ACC112 (cell line): Measurements from ENCODE around the gene RAI1.

ENCODE experiments used
- H2AFZ ChIP-seq: fragments of 200-600 bp; sonication (generic); one replicate; pipeline ENCODE4 v1.6.0; 2017; ENCODE audit warnings: antibody characterized with exemption, low read length; ENCODE audit not compliant: unreplicated experiment
- H3K27ac ChIP-seq: fragments of 200-600 bp; sonication (generic); 2 replicates; pipeline ENCODE4 v1.5.1; 2014; ENCODE audit warnings: low read depth, mild to moderate bottlenecking, antibody characterized with exemption, low read length, moderate library complexity
- H3K27me3 ChIP-seq: fragments of 200-600 bp; sonication (generic); 2 replicates; pipeline ENCODE4 v1.6.1; 2014; ENCODE audit warnings: mild to moderate bottlenecking, antibody characterized with exemption, low read length, moderate library complexity, mixed read lengths; ENCODE audit not compliant: insufficient read depth
- H3K36me3 ChIP-seq: fragments of 200-600 bp; sonication (generic); 2 replicates; pipeline ENCODE4 v1.6.1; 2016; ENCODE audit warnings: mild to moderate bottlenecking, antibody characterized with exemption, low read length, moderate library complexity, mixed read lengths; ENCODE audit not compliant: insufficient read depth
- H3K4me1 ChIP-seq: fragments of 200-600 bp; sonication (generic); one replicate; pipeline ENCODE4 v1.6.1; 2016; ENCODE audit warnings: low read length, mixed read lengths; ENCODE audit not compliant: insufficient read depth, unreplicated experiment, control insufficient read depth
- H3K4me3 ChIP-seq: fragments of 200-600 bp; sonication (generic); 2 replicates; pipeline ENCODE4 v1.5.1; 2014; ENCODE audit warnings: mild to moderate bottlenecking, low read depth, low read length
- H3K79me2 ChIP-seq: fragments of 200-600 bp; sonication (generic); one replicate; pipeline ENCODE4 v1.6.0; 2016; ENCODE audit warnings: low read length; ENCODE audit not compliant: control insufficient read depth, unreplicated experiment, insufficient read depth

RAI1 gene

DNA sequence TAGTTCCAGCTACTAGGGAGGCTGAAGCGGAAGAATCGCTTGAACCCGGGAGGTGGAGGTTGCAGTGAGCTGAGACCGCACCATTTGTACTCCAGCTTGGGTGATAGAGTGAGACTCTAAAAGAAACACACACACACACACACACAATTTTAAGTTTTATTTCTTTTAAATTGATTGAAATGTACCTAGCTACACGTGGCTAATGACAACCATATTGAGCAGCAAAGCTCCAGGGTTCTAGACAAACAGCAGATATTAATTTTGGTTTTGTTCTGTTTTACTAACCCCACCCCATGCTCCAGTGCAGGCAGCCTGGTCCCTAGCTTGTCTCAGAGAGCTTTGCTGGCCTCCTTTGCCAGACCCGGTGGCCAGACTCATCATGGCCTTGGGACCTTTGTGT is 16.0 kb upstream of the RAI1 start:
- H2AFZ ChIP-seq: no peak overlapping the region
- H3K36me3 ChIP-seq: no peaks in the 10 kb centered on the region
- H3K4me1 ChIP-seq: no peaks in the 10 kb centered on the region
- no peak overlapping the region for H3K4me3 ChIP-seq
- no peak overlapping the region for H3K27ac ChIP-seq
- no peaks in the 10 kb centered on the region for H3K79me2 ChIP-seq
- no peaks in the 10 kb centered on the region for H3K27me3 ChIP-seq

DNA sequence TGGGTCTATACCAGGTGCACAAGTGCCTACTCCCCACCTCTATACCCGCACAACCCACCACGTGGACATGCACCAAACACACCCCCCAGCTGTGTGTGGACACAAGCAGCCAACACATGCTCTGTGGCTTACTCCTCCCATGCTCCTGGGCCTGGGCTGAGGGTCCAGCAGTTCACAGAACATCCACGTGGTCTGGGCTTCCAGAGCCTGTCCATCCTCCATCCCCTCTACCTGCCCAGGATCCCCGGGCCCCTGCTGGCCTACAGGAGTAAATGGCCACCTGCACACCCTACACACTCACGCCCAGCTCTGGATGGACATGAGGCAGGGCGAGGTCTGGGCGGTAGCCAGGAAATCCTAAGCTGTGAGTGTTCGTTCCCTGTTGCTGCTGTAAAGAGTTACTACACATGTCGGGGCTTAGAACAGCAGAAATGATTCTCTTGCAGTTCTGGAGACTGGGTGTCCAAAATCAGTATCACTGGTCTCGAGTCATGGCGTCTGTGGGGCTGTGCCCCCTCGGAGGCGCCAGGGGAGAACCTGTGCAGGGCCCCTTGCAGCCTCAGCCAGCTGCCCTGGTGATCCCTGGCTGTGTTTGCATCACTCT is 15.0 kb upstream of the RAI1 start:
- Histone ChIP-seq H2AFZ (no peak overlapping the region), H3K27me3 (no peaks in the 10 kb centered on the region), H3K4me3 (no peak overlapping the region), H3K27ac (no peak overlapping the region), H3K36me3 (no peaks in the 10 kb centered on the region), H3K4me1 (no peaks in the 10 kb centered on the region), H3K79me2 (no peaks in the 10 kb centered on the region)

DNA sequence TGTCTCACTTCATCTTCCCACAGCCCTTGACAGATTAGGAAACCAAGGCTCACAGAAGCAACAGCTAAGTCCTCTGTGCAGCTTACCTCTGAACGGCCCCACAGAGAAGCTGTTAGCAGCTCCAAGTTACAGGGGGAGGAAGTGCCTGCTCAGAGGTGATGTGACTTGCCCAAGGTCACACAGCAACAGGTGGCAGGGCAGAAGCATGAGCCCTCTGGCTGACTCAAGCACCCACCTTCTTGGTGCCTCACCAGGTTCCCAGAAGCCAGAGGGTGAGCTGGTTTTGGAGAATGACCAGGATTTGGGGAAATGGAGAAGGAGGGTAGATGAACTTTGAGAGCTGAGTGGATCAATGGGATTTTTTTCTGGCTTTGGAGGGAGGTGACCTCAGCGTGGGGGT is 14.0 kb upstream of the RAI1 start:
- no peaks in the 10 kb centered on the region for H3K79me2 ChIP-seq
- H3K4me3 ChIP-seq: no peak overlapping the region
- H3K4me1 ChIP-seq: no peaks in the 10 kb centered on the region

DNA sequence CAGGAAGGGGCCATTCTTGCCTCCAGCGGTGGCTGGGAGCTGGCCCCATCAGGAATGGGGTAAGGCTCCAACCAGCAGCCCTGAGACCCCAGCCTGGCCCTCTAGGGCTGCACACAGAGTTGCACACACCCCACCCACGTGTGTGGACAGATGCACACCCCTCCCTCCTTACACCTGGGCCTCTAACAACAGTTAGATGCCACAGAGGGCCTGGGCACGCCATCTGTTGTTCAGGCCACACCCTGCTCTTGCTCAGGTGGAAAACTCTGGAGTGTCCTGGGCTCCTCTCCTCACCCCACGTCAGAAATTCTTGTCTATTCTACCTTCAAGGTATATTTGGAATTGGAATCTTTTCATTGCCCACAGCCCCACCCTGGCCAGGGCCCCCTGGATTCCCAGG is 13.3 kb upstream of the RAI1 start:
- H3K36me3 ChIP-seq: no peaks in the 10 kb centered on the region
- H3K27ac ChIP-seq: no peak overlapping the region
- no peaks in the 10 kb centered on the region for H3K79me2 ChIP-seq
- no peak overlapping the region for H3K4me3 ChIP-seq
- H2AFZ ChIP-seq: no peak overlapping the region
- H3K27me3 ChIP-seq: peaks cover 4% of the 10 kb centered on the region; the same call in 1 of the 2 replicates
- no peaks in the 10 kb centered on the region for H3K4me1 ChIP-seq

More for the DNA sequence above, 14.0 kb upstream of the RAI1 start:
- Histone ChIP-seq H3K36me3 (no peaks in the 10 kb centered on the region), H2AFZ (no peak overlapping the region), H3K27ac (no peak overlapping the region), H3K27me3 (no peaks in the 10 kb centered on the region)

DNA sequence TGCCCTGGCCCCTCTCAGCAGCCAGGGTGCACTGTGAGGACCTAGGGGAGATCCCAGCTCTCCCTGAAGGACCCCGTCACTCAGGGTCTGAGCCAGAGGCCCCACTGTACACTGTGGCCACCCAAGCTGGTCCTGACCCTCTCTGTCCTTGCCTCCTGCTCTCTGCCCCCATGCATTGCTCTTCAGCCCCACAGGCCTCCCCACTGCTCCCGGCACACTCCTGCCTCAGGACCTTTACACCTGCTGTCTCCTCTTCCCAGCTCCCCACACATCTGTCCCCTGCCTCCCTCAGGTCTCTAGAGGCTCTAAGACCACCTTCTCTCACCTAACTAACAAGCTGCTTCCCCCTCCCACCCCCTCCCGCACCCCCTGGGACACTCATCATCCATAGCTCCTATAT is 12.9 kb upstream of the RAI1 start:
- H3K4me1 ChIP-seq: no peaks in the 10 kb centered on the region
- no peaks in the 10 kb centered on the region for H3K79me2 ChIP-seq
- H3K36me3 ChIP-seq: no peaks in the 10 kb centered on the region
- no peak overlapping the region for H2AFZ ChIP-seq
- no peak overlapping the region for H3K27ac ChIP-seq
- peaks cover 6% of the 10 kb centered on the region; the same call in 1 of the 2 replicates for H3K27me3 ChIP-seq
- H3K4me3 ChIP-seq: no peak overlapping the region

DNA sequence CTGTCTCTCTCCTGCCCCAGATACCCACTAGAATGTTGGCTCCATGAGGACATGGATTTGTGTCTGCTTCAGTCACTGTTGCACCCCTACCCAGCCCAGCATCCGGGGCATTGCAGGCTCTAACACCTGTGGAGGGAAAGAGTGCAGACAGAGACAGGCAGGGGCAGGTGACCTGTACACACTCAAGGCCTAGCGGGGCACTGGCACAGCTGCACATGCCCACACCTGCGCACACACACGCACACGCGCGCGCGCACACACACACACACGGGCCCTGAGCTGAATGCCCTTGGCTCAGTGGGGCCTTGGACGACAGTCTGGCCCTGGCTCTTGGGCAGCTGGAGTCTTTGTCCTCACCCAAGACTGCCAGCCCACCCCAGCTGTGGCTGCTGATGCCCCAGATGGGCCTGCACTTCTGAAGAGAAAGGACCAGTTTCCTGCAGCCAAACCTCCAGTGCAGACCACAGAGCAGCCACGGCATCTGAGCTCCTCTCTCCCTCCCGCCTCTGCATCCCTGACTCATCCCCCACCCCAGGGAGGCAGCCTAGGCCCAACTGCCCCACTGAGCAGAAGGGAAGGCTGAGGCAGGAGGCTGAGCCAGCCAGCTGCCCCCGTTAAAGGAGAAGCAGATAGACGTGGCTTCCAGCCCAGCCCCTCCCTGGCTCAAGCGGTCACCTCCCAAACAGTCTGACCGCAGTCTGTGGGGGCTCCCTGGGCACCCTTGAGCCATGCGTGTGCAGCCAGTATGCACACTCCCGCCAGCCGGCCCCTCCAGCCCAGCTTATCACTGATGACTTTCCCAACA is 12.3 kb upstream of the RAI1 start:
- Histone ChIP-seq H3K79me2 (no peaks in the 10 kb centered on the region), H2AFZ (no peak overlapping the region), H3K4me3 (no peak overlapping the region), H3K36me3 (no peaks in the 10 kb centered on the region), H3K27me3 (peaks cover 11% of the 10 kb centered on the region; the same call in 1 of the 2 replicates), H3K4me1 (no peaks in the 10 kb centered on the region), H3K27ac (no peak overlapping the region)

DNA sequence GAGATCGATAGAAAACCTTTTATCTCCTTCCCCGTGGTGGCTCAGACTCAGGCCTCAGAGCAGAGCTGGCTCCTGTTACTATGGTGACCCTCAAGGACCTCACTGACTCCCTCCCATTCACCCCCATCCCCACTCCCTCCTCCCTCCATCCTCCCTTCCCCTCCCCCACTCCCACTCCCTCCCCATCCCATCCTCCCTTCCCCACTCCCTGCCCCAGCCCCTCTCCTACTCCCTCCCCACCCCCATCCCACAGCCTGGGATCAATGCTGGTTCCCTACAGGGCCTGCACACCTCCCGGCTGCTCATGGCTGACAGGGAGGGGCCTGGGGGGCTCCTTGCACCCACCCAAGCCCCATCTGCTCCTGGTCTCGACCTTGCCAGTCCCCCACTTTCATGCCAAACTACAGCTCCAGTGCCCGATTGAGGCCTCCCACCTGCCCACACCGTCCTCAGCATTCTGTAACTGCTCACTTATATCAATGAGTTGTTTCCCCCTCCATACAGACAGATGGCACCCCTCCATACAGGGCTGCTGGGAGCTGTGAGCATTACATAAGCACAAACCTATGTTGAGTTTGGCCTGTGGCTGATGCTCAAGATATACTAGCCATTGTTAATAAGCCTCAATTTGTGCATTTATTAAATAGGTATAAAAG is 11.6 kb upstream of the RAI1 start:
- Histone ChIP-seq H3K79me2 (no peaks in the 10 kb centered on the region), H3K27me3 (peaks cover 11% of the 10 kb centered on the region; the same call in 1 of the 2 replicates), H3K27ac (no peak overlapping the region), H3K36me3 (no peaks in the 10 kb centered on the region), H3K4me1 (no peaks in the 10 kb centered on the region), H2AFZ (no peak overlapping the region), H3K4me3 (no peak overlapping the region)

DNA sequence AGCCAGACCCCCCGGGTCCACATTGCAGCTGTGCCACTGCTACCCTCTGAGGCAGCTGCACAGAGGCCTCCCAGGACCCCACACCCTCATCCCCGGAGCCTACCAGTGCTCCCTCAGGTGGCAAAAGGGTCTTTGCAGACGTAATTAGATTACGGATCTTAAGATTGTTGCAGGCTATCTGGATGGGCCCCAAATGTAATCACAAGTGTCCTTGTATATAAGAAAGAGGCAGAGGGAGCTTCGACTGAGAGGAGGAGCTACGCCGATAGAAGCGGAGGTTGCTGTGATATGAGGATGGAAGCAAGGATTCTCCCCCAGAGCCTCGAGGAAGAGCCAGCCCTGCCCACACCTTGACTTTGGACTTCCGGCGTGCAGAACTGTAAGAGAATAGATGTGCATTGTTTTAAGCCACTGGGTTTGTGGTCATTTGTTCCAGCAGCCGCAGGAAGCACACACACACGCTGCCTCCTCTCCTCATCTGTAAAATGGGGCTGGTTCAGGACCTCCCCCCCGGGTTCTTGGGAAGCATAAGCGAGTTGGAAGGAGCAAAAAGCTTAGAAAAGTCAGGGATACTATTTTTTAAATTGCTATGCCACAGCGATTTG is 10.5 kb upstream of the RAI1 start:
- H3K4me1 ChIP-seq: no peaks in the 10 kb centered on the region
- H3K79me2 ChIP-seq: no peaks in the 10 kb centered on the region
- no peak overlapping the region for H3K27ac ChIP-seq
- H3K27me3 ChIP-seq: peaks cover 11% of the 10 kb centered on the region; the same call in 1 of the 2 replicates
- no peak overlapping the region for H3K4me3 ChIP-seq
- H3K36me3 ChIP-seq: no peaks in the 10 kb centered on the region
- H2AFZ ChIP-seq: no peak overlapping the region

DNA sequence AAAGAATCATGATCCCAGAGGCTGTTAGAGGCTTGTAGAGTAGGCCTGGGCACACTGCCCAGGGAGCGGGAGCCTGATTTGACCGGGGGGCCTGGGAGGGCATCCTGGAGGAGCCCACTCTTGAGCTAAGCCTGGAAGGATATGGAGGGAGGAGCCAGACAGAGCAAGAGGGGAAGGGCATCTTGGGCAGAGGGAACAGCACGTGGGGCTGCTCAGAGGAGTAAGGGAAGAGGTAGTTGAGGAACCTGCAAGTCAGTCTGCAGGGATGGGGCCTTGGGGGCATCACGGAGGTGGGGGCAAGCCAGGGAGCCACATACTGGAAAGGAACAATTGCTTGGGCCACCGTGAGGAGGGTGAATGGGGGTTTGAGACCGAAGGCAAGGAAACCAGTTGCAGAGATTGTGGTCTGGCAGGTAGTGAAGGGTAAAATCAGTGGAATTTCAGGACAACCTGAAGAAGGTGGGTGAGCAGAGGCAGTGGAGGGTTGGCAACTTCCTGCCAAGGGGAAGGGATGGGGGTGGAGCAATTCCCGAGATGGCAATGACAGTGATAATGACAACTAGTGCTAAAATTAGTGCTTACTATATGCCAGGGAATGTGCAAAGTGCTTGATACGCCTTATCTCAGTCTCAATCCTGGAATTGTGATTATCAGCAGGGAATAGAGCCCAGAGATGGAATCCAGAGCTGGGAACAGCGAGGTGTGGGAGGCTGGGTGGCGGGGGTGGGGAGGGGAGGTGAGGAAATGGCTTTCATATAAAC is 9.7 kb upstream of the RAI1 start:
- no peaks in the 10 kb centered on the region for H3K36me3 ChIP-seq
- no peak overlapping the region for H3K27ac ChIP-seq
- peaks cover 11% of the 10 kb centered on the region; the same call in 1 of the 2 replicates for H3K27me3 ChIP-seq
- no peaks in the 10 kb centered on the region for H3K79me2 ChIP-seq
- no peak overlapping the region for H2AFZ ChIP-seq
- H3K4me3 ChIP-seq: no peak overlapping the region
- H3K4me1 ChIP-seq: peaks cover 5% of the 10 kb centered on the region
